NCI-H1417 treated with DMSO at 0.1 percent for 48 hours (cell line): Measurements from ENCODE around the gene CD2.
"Not testable (repeated sequence)": the region's sequence is repeated elsewhere in the genome, so short reads cannot be mapped to it uniquely, and the experiment has no call there.

Experiments used
- DNase-seq: peaks from one replicate; lab custom pipeline; 2025; lab: John Stamatoyannopoulos, UW

Gene CD2

GRCh38 chr1:116731439-116731838 lies 22.8 kb upstream of the CD2 start:
- DNase-seq: no peak

- DNase-seq: no peak
These were observed 21.5 kb upstream of the CD2 start for GRCh38 chr1:116732726-116733125.

- DNase-seq: no peak
These were observed 20.5 kb upstream of the CD2 start for GRCh38 chr1:116733476-116734365.

- DNase-seq: no peak
These were observed 19.0 kb upstream of the CD2 start for GRCh38 chr1:116735246-116735645.

- no peak for DNase-seq
These were observed 17.0 kb upstream of the CD2 start for GRCh38 chr1:116737020-116737854.

GRCh38 chr1:116737855-116738321 lies 16.3 kb upstream of the CD2 start:
- DNase-seq: no peak

- DNase-seq: no peak
These were observed 15.4 kb upstream of the CD2 start for GRCh38 chr1:116738673-116739370.

GRCh38 chr1:116739371-116740012 lies 14.7 kb upstream of the CD2 start:
- DNase-seq: no peak

- no peak for DNase-seq
These were observed 13.9 kb upstream of the CD2 start for GRCh38 chr1:116740296-116740695.

- no peak for DNase-seq
These were observed 13.5 kb upstream of the CD2 start for GRCh38 chr1:116740746-116741145.

- DNase-seq: no peak
These were observed 12.2 kb upstream of the CD2 start for GRCh38 chr1:116741836-116742565.

- no peak for DNase-seq
These were observed 10.7 kb upstream of the CD2 start for GRCh38 chr1:116743535-116743934.

- no peak for DNase-seq
These were observed 6.0 kb upstream of the CD2 start for GRCh38 chr1:116748272-116748671.

GRCh38 chr1:116751146-116751545 lies 3.1 kb upstream of the CD2 start:
- DNase-seq: no peak

GRCh38 chr1:116751621-116752020 lies 2.6 kb upstream of the CD2 start:
- DNase-seq: no peak

- DNase-seq: no peak
These were observed 918 bp upstream of the CD2 start for GRCh38 chr1:116753312-116753711.

- DNase-seq: no peak
These were observed 836 bp downstream of the CD2 start for GRCh38 chr1:116755066-116755465.

GRCh38 chr1:116755681-116756080 lies 1.5 kb downstream of the CD2 start:
- DNase-seq: no peak

GRCh38 chr1:116756092-116756491 lies 1.9 kb downstream of the CD2 start:
- DNase-seq: not testable (repeated sequence)

GRCh38 chr1:116758456-116758815 lies 4.2 kb downstream of the CD2 start:
- not testable (repeated sequence) for DNase-seq

- no peak for DNase-seq
These were observed 5.4 kb downstream of the CD2 start for GRCh38 chr1:116759636-116760035.
